ENCODE data around the gene BRS3.

The BRS3 gene

DNA sequence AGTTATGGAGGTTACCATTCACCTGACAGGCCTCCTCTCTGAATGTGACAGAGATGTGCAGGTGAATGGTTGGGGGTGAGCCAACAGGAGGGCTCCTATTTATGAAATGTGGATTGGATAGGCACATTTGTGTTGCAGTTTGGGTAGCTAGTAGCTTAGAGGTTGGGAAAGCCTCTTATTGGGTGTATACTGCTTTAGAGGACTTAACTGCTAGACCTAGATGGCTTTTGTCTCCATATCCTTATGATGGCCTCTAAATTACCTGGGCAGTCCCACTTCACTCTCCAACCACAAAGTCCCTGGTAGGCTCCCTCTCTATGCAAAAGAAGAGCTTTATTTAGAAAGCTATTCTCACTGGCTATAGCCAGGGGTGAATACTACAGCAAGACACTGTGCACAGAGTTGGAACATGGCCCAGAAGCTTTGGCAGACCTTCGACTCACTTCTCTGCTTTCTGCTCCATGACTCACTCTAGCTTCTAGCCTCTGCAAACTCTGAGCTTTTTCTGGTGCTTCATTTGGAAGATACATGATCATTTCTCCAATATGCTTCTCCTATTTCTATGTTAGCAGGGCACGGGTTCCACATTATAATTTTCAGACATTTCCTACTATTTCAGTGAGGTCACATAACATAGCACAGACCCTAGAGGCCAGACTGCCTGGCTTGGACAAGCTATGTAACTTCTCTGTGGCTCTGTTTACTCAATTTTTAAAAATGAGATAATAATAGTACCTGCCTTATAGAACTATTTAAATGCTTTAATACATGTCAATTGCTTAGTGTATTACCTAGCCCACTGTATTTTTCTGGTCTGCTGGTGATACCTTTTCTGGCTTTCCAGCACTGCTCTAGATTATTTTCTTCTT lies 38.2 kb downstream of the BRS3 start:
- H3K4me1 ChIP-seq (ENCODE audit: control insufficient read depth, insufficient read depth, low read length), result no peaks in the 10 kb centered on the region
- no peak overlapping the region for H3K27ac ChIP-seq (ENCODE audit: extremely low read depth, low read depth, low read length)
- CTCF ChIA-PET, result no interaction called here
- TF ChIP-seq ZNF658 (tag by site-specific recombination; IDR thresholded peaks at IDR 0.05) (no peak), ZNF707 (tag by site-specific recombination; IDR thresholded peaks at IDR 0.05) (no peak), ZNF202 (tag by site-specific recombination; IDR thresholded peaks at IDR 0.05; ENCODE audit: borderline replicate concordance) (no peak)
- POLR2A ChIA-PET, result no interaction called here
- no peak overlapping the region for H3K4me3 ChIP-seq (ENCODE audit: low read depth, low read length)
- H3K36me3 ChIP-seq (ENCODE audit: control insufficient read depth in 2 of 2, insufficient read depth in 1 of 2, low read length in 2 of 2), result no peaks in the 10 kb centered on the region
- no peaks in the 10 kb centered on the region for H3K9me3 ChIP-seq (ENCODE audit: control insufficient read depth, insufficient read depth, low read depth, low read length)

GRCh38 chrX:136528645-136529315 lies 41.0 kb downstream of the BRS3 start:
- no peak for TF ChIP-seq ZNF2 (tag by site-specific recombination; IDR thresholded peaks at IDR 0.05)
- TF ChIP-seq PRDM1 (tag by site-specific recombination; IDR thresholded peaks at IDR 0.05), result no peak
- TF ChIP-seq SCRT2 (tag by site-specific recombination; IDR thresholded peaks at IDR 0.05), result peak; percentile 69
- TF ChIP-seq, protein P1, sequence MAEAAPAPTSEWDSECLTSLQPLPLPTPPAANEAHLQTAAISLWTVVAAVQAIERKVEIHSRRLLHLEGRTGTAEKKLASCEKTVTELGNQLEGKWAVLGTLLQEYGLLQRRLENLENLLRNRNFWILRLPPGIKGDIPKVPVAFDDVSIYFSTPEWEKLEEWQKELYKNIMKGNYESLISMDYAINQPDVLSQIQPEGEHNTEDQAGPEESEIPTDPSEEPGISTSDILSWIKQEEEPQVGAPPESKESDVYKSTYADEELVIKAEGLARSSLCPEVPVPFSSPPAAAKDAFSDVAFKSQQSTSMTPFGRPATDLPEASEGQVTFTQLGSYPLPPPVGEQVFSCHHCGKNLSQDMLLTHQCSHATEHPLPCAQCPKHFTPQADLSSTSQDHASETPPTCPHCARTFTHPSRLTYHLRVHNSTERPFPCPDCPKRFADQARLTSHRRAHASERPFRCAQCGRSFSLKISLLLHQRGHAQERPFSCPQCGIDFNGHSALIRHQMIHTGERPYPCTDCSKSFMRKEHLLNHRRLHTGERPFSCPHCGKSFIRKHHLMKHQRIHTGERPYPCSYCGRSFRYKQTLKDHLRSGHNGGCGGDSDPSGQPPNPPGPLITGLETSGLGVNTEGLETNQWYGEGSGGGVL (tag by site-specific recombination; IDR thresholded peaks at IDR 0.05), result peak; percentile 39
- TF ChIP-seq, protein P2, sequence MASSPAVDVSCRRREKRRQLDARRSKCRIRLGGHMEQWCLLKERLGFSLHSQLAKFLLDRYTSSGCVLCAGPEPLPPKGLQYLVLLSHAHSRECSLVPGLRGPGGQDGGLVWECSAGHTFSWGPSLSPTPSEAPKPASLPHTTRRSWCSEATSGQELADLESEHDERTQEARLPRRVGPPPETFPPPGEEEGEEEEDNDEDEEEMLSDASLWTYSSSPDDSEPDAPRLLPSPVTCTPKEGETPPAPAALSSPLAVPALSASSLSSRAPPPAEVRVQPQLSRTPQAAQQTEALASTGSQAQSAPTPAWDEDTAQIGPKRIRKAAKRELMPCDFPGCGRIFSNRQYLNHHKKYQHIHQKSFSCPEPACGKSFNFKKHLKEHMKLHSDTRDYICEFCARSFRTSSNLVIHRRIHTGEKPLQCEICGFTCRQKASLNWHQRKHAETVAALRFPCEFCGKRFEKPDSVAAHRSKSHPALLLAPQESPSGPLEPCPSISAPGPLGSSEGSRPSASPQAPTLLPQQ (tag by site-specific recombination; IDR thresholded peaks at IDR 0.05), result no peak
- TF ChIP-seq ZNF76 (tag by site-specific recombination; IDR thresholded peaks at IDR 0.05; ENCODE audit: borderline replicate concordance, low read depth), result no peak
- 0 out of 2 replicates have a peak, but pooled peaks have one; percentile 12 for TF ChIP-seq SP2 (tag by site-specific recombination; IDR thresholded peaks at IDR 0.05)
- ChIA-PET CTCF (interaction anchor here (0.7 kb wide), 1 partner anchor 25 kb away, joined by 3 read pairs; no protein-coding TSS in a partner anchor), POLR2A (interaction anchor here (0.6 kb wide), 1 partner anchor 343 kb away, joined by 3 read pairs; no protein-coding TSS in a partner anchor)
- no peak overlapping the region for H3K4me3 ChIP-seq (ENCODE audit: low read depth, low read length)
- H3K4me1 ChIP-seq (ENCODE audit: control insufficient read depth, insufficient read depth, low read length), result no peaks in the 10 kb centered on the region
- no peak overlapping the region for H3K27ac ChIP-seq (ENCODE audit: extremely low read depth, low read depth, low read length)
- no peaks in the 10 kb centered on the region for H3K9me3 ChIP-seq (ENCODE audit: control insufficient read depth, insufficient read depth, low read depth, low read length)
- no peaks in the 10 kb centered on the region for H3K36me3 ChIP-seq (ENCODE audit: control insufficient read depth in 2 of 2, insufficient read depth in 1 of 2, low read length in 2 of 2)

DNA sequence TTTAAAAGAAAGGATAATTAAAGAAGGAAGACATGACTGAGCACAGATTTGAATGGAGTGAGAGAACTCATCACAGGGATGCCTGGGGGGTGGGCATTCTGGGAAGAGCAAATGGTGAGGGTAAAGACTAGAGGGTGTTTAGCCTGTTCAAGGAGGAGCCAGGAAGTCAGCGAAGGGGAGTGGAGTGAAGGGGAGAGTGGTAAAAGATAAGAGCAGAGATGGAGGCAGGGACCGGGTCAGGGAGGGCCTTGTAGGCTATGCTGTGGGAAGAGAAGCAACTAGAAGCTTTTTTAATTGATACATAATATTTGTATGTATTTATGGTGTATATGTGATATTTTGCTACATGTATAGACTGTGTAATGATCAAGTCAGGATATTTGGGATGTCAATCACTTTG lies 42.0 kb downstream of the BRS3 start:
- Histone ChIP-seq H3K4me1 (ENCODE audit: control insufficient read depth, insufficient read depth, low read length) (no peaks in the 10 kb centered on the region), H3K4me3 (ENCODE audit: low read depth, low read length) (no peak overlapping the region), H3K36me3 (ENCODE audit: control insufficient read depth in 2 of 2, insufficient read depth in 1 of 2, low read length in 2 of 2) (no peaks in the 10 kb centered on the region), H3K9me3 (ENCODE audit: control insufficient read depth, insufficient read depth, low read depth, low read length) (no peaks in the 10 kb centered on the region), H3K27ac (ENCODE audit: extremely low read depth, low read depth, low read length) (no peak overlapping the region)
- TF ChIP-seq BCL11B (tag by site-specific recombination; IDR thresholded peaks at IDR 0.05; ENCODE audit: low read depth), result no peak
- TF ChIP-seq ZNF341 (tag by site-specific recombination; IDR thresholded peaks at IDR 0.05; ENCODE audit: low read depth), result 0 out of 2 replicates have a peak, but pooled peaks have one; percentile 24
- ChIA-PET CTCF (interaction anchor here (1.3 kb wide), 1 partner anchor 45 kb away, joined by 3 read pairs; no protein-coding TSS in a partner anchor), POLR2A (no interaction called here)

GRCh38 chrX:136531951-136532350 lies 44.2 kb downstream of the BRS3 start, which contains the start of gene VGLL1:
VGLL1 (plus strand) TSS chrX:136532215; CDS start chrX:136536021, 3,806 bp downstream.
- H3K9me3 ChIP-seq (ENCODE audit: control insufficient read depth, insufficient read depth, low read depth, low read length), result no peaks in the 10 kb centered on the region
- no peaks in the 10 kb centered on the region for H3K36me3 ChIP-seq (ENCODE audit: control insufficient read depth in 2 of 2, insufficient read depth in 1 of 2, low read length in 2 of 2)
- ChIA-PET POLR2A (no interaction called here), CTCF (interaction anchor here (0.8 kb wide), 1 partner anchor 46 kb away, joined by 4 read pairs; no protein-coding TSS in a partner anchor)
- no peak within 1 kb of the TSS for H3K4me3 ChIP-seq (ENCODE audit: low read depth, low read length)
- no peak within 1 kb of the TSS for H3K27ac ChIP-seq (ENCODE audit: extremely low read depth, low read depth, low read length)
- H3K4me1 ChIP-seq (ENCODE audit: control insufficient read depth, insufficient read depth, low read length), result no peaks in the 10 kb centered on the region
- TF ChIP-seq ZNF830 (tag by site-specific recombination; IDR thresholded peaks at IDR 0.05; ENCODE audit: low read depth) (no peak), ZNF76 (tag by site-specific recombination; IDR thresholded peaks at IDR 0.05; ENCODE audit: borderline replicate concordance, low read depth) (no peak), ZNF2 (tag by site-specific recombination; IDR thresholded peaks at IDR 0.05) (no peak), ZNF211 (tag by site-specific recombination; IDR thresholded peaks at IDR 0.05; ENCODE audit: low read depth) (no peak), ZNF302 (tag by site-specific recombination; IDR thresholded peaks at IDR 0.05; ENCODE audit: low read depth) (no peak), SP7 (tag by site-specific recombination; IDR thresholded peaks at IDR 0.05) (no peak), ZNF501 (tag by site-specific recombination; IDR thresholded peaks at IDR 0.05) (no peak), ZNF324 (tag by site-specific recombination; IDR thresholded peaks at IDR 0.05) (no peak), ZNF248 (tag by site-specific recombination; IDR thresholded peaks at IDR 0.05) (no peak), ZNF623 (tag by site-specific recombination; IDR thresholded peaks at IDR 0.05) (no peak), ZNF660 (tag by site-specific recombination; IDR thresholded peaks at IDR 0.05) (no peak), ZNF488 (tag by site-specific recombination; IDR thresholded peaks at IDR 0.05) (no peak)

Measured in HEK293 (cell line).